ENCODE measurements around the gene ISG20.
A peak's percentile ranks its signal among the peaks of the same experiment; 100 is the strongest.

Gene ISG20

DNA sequence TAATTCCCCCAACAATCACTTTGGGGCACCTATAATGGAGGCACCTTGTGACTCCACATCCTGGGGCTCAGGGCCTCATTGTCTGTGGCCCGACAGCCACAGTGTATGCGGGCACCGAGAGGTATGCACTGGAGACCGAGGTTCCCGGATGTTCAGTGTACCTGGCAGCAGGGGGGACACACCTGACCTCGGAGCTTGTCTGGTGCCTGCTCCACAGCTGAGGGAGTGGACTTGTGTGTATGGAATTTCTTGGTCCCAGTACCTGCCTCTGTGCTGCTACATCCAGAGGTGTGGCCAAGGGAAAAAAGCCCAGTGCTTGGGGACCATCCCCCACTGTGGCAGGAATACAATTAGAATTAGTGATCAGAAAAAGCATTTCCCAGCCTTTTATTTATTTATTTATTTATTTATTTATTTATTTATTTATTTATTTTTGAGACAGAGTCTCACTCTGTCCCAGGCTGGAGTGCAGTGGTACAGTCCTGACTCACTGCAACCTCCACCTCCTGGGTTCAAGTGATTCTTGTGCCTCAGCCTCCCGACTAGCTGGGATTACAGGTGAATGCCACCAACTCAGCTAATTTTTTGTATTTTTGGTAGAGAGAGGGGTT, 26.5 kb upstream of the ISG20 start:
- H3K4me2 ChIP-seq (ENCODE audit: low read length), result peak overlapping the region; percentile 92; the same call in 1 of the 2 replicates
- no peaks in the 10 kb centered on the region for H3K9me3 ChIP-seq (ENCODE audit: insufficient read depth, low read length)
- peaks cover 92% of the 10 kb centered on the region for H3K4me1 ChIP-seq (ENCODE audit: low read length)
- H3K27me3 ChIP-seq (ENCODE audit: low read depth, low read length), result peaks cover 10% of the 10 kb centered on the region; the same call in 1 of the 2 replicates
- no peaks in the 10 kb centered on the region for H3K36me3 ChIP-seq (replicated peaks; ENCODE audit: low read depth, low read length)
- H3K9ac ChIP-seq (ENCODE audit: low read length), result peak overlapping the region; percentile 98; the same call in 1 of the 2 replicates
- H3K27ac ChIP-seq (ENCODE audit: low read length), result no peak overlapping the region
- TF ChIP-seq, protein P1, sequence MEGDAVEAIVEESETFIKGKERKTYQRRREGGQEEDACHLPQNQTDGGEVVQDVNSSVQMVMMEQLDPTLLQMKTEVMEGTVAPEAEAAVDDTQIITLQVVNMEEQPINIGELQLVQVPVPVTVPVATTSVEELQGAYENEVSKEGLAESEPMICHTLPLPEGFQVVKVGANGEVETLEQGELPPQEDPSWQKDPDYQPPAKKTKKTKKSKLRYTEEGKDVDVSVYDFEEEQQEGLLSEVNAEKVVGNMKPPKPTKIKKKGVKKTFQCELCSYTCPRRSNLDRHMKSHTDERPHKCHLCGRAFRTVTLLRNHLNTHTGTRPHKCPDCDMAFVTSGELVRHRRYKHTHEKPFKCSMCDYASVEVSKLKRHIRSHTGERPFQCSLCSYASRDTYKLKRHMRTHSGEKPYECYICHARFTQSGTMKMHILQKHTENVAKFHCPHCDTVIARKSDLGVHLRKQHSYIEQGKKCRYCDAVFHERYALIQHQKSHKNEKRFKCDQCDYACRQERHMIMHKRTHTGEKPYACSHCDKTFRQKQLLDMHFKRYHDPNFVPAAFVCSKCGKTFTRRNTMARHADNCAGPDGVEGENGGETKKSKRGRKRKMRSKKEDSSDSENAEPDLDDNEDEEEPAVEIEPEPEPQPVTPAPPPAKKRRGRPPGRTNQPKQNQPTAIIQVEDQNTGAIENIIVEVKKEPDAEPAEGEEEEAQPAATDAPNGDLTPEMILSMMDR (IDR thresholded peaks at IDR 0.05; ENCODE audit: low read depth, low read length), result no peak
- TF ChIP-seq EZH2phosphoT487 (IDR thresholded peaks at IDR 0.05; ENCODE audit: low read depth), result no peak
- H3K79me2 ChIP-seq (ENCODE audit: low read length), result peaks cover 19% of the 10 kb centered on the region
- H2AFZ ChIP-seq (ENCODE audit: low read depth, low read length), result no peak overlapping the region
- H3K4me3 ChIP-seq (ENCODE audit: low read length), result no peak overlapping the region
- no peaks in the 10 kb centered on the region for H4K20me1 ChIP-seq (ENCODE audit: insufficient read depth, low read length)

DNA sequence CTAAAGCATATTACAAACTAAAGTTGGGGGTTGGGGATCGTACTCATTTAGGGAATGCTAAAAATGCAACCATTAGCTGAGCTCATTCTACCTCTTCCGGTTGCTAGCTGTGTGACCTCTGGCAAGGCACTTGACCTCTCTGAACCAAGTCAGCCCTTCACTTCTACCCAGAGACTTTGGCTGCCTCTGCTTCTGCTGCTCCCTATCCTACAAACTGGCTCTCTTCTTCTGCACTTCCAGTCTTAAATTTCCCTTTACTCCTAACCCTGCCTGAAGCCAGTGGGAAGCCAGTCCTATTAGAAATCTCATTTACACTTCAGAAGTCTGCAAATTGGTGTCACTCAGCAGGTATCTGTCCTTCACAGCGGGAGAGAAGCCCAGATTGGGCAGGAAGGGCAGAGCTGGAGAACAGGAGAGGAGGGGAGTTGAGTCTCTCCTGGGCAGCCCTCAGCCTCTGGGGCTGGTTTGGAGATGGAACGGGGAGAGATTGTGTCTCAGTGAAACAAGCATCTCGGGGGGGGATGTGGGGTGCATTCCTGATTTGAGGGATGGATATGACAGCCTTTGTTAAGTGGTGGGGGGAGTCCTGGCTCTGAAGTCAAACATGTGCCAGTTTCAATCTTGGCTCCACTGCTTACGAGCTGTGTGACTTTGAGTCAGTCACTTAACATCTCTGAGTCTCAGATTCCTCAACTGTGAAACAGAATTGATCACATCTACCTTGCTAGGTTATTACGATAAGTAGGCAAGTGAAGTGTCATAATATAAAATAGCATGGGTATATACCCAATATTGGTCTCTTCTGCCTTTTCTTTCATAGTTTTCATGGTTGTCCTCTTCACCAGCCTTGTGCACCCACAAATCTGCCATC, 25.5 kb upstream of the ISG20 start:
- no peak for TF ChIP-seq EZH2phosphoT487 (IDR thresholded peaks at IDR 0.05; ENCODE audit: low read depth)
- TF ChIP-seq, protein P1 (IDR thresholded peaks at IDR 0.05; ENCODE audit: low read depth, low read length), result no peak
- Histone ChIP-seq H3K9ac (ENCODE audit: low read length) (peak overlapping the region; percentile 98), H4K20me1 (ENCODE audit: insufficient read depth, low read length) (no peaks in the 10 kb centered on the region), H3K79me2 (ENCODE audit: low read length) (peaks cover 27% of the 10 kb centered on the region), H3K4me3 (ENCODE audit: low read length) (peak overlapping the region; percentile 16), H3K36me3 (replicated peaks; ENCODE audit: low read depth, low read length) (no peaks in the 10 kb centered on the region), H3K9me3 (ENCODE audit: insufficient read depth, low read length) (no peaks in the 10 kb centered on the region), H3K27ac (ENCODE audit: low read length) (peak overlapping the region; percentile 99), H3K4me1 (ENCODE audit: low read length) (peaks cover 95% of the 10 kb centered on the region), H2AFZ (ENCODE audit: low read depth, low read length) (no peak overlapping the region; the same call in 1 of the 2 replicates), H3K4me2 (ENCODE audit: low read length) (peak overlapping the region; percentile 92), H3K27me3 (ENCODE audit: low read depth, low read length) (peaks cover 4% of the 10 kb centered on the region; the same call in 1 of the 2 replicates)

DNA sequence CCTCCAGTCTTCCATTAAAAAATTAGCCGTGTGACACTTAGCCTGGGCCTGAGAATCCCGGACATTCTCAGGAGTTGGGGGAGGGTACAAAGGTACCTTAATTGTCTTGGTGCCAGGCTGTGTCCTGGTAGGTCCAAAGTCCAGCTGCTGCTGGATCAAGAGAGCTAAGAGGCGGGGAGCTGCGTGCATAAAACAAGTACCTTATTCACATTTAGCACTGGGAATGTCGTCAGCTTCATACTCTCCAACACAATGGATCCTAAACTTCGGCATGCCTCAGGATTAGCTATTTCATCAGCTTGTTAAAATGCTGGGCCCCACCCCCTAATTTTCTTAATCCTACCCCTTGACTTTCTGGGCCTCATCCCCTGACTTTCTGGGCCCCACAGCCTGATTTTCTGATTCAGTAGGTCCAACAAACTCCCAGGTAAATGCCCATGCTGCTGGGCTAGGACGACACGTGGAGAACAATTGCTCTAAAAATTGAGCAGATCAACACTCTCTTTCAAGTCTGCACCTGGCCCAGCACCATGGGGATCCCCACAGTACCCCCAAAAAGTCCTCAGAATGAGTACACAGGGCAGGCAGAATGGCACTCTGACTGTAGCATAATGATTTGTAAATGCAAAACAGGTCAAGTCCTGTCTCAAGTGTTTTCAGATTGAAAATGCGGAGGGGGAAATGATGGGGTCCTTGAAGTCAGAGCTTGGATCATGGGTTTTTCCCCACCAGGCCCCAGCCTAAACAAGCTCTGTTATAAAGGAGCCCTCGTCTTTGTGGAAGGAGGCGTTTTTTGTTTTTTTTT, 23.3 kb upstream of the ISG20 start:
- Histone ChIP-seq H2AFZ (ENCODE audit: low read depth, low read length) (no peak overlapping the region), H3K9me3 (ENCODE audit: insufficient read depth, low read length) (no peaks in the 10 kb centered on the region), H3K4me1 (ENCODE audit: low read length) (peaks cover 95% of the 10 kb centered on the region), H3K36me3 (replicated peaks; ENCODE audit: low read depth, low read length) (no peaks in the 10 kb centered on the region), H3K4me3 (ENCODE audit: low read length) (peak overlapping the region; percentile 75), H3K79me2 (ENCODE audit: low read length) (peaks cover 47% of the 10 kb centered on the region), H3K27ac (ENCODE audit: low read length) (peak overlapping the region; percentile 99), H3K9ac (ENCODE audit: low read length) (peak overlapping the region; percentile 98), H3K4me2 (ENCODE audit: low read length) (peak overlapping the region; percentile 92), H3K27me3 (ENCODE audit: low read depth, low read length) (no peaks in the 10 kb centered on the region), H4K20me1 (ENCODE audit: insufficient read depth, low read length) (no peaks in the 10 kb centered on the region)
- TF ChIP-seq, protein P1 (IDR thresholded peaks at IDR 0.05; ENCODE audit: low read depth, low read length), result no peak
- TF ChIP-seq EZH2phosphoT487 (IDR thresholded peaks at IDR 0.05; ENCODE audit: low read depth), result no peak
